ENCODE results near the gene MESP1.

DNA sequence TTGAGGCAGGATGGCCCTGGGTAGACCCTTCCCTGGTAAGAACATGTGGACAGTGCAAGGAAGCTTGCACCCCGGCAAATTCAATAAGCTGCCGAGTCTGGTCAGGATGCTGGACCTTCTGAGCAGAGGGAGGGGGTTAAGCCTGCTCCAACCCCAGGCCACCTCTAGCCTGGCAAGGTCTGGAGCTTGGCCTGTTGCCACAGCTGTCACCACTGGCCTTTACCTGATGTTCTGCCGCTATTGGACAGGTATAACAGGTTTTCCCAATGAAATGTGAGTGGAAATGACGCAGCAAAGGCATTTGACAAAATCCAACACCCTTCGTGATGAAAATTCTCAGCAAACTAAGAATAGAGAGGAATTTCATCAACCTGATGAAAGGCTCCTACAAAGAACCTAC, 699 bp upstream of the MESP1 start:
- TF ChIP-seq EGR1 (IDR thresholded peaks at IDR 0.05; ENCODE audit: borderline replicate concordance in 1 of 2, low read depth in 2 of 2, low read length in 2 of 2) (no peak), CHD2 (IDR thresholded peaks at IDR 0.05; ENCODE audit: borderline replicate concordance, low read depth, low read length) (no peak), EZH2 (IDR thresholded peaks at IDR 0.05; ENCODE audit: borderline replicate concordance, control insufficient read depth, low read depth, low read length) (no peak), MXI1 (IDR thresholded peaks at IDR 0.05; ENCODE audit: low read depth, low read length) (no peak), NFYA (IDR thresholded peaks at IDR 0.05; ENCODE audit: borderline replicate concordance, low read depth, low read length) (no peak), BHLHE40 (IDR thresholded peaks at IDR 0.05; ENCODE audit: borderline replicate concordance in 1 of 2, low read depth in 2 of 2, low read length in 1 of 2) (no peak), YY1 (IDR thresholded peaks at IDR 0.05; ENCODE audit: low read depth, low read length) (no peak)
- TF ChIP-seq, protein P1, sequence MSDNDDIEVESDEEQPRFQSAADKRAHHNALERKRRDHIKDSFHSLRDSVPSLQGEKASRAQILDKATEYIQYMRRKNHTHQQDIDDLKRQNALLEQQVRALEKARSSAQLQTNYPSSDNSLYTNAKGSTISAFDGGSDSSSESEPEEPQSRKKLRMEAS (IDR thresholded peaks at IDR 0.05; ENCODE audit: low read depth, low read length): no peak
- TF ChIP-seq, protein P2, sequence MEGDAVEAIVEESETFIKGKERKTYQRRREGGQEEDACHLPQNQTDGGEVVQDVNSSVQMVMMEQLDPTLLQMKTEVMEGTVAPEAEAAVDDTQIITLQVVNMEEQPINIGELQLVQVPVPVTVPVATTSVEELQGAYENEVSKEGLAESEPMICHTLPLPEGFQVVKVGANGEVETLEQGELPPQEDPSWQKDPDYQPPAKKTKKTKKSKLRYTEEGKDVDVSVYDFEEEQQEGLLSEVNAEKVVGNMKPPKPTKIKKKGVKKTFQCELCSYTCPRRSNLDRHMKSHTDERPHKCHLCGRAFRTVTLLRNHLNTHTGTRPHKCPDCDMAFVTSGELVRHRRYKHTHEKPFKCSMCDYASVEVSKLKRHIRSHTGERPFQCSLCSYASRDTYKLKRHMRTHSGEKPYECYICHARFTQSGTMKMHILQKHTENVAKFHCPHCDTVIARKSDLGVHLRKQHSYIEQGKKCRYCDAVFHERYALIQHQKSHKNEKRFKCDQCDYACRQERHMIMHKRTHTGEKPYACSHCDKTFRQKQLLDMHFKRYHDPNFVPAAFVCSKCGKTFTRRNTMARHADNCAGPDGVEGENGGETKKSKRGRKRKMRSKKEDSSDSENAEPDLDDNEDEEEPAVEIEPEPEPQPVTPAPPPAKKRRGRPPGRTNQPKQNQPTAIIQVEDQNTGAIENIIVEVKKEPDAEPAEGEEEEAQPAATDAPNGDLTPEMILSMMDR (IDR thresholded peaks at IDR 0.05 in 2 of 3, conservative IDR thresholded peaks at IDR 0.05 in 1 of 3; ENCODE audit: control insufficient read depth in 2 of 3, extremely low read depth in 1 of 3, insufficient read depth in 1 of 3, low read depth in 3 of 3, low read length in 3 of 3): no peak
- TF ChIP-seq, protein P3, sequence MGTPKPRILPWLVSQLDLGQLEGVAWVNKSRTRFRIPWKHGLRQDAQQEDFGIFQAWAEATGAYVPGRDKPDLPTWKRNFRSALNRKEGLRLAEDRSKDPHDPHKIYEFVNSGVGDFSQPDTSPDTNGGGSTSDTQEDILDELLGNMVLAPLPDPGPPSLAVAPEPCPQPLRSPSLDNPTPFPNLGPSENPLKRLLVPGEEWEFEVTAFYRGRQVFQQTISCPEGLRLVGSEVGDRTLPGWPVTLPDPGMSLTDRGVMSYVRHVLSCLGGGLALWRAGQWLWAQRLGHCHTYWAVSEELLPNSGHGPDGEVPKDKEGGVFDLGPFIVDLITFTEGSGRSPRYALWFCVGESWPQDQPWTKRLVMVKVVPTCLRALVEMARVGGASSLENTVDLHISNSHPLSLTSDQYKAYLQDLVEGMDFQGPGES (IDR thresholded peaks at IDR 0.05): no peak

All from GM12878 (cell line).